Measurements from ENCODE around the gene NPR2. TPM values are rescaled to one million over a fixed set of nuclear protein-coding genes. Genes with fewer than 3 reads are reported as not detected.

The NPR2 gene
- total RNA-seq, 1 experiment from 2014 or later: 40.5 TPM

DNA sequence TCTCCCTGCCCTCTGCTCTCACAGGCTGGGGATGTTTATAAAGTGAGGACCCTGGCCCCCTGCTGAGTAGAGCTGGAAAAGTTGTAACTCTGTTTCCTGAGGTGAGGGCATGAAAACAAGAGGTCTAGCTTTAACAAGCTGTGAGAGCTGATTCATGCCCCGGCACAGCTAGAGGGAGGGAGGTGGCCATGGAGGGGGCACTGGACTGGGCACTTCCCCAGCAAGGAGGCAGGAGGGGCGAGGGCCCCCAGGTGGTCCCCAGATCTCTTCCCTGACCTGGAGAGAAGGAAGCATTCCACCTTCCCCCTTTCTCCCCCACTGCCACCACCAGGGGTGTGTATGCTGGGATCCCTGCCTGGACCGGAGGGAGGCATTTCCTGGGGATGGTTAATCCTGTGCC is 37.1 kb upstream of the NPR2 start, which contains the start of gene MSMP:
Gene MSMP, minus strand, starts transcription at position 13 of the 400 bp plus-strand sequence. CDS start 147 bp downstream, outside the sequence.
- Histone ChIP-seq H3K4me3 (ENCODE audit: low read depth, low read length) (no peak within 1 kb of the TSS), H3K4me1 (peaks cover 10% of the 10 kb centered on the region; the same call in 1 of the 2 replicates), H3K27me3 (replicated peaks; ENCODE audit: control insufficient read depth, insufficient read depth, low read length) (no peaks in the 10 kb centered on the region), H3K9me3 (no peaks in the 10 kb centered on the region), H3K36me3 (ENCODE audit: control insufficient read depth, insufficient read depth, low read length) (0 out of 2 replicates have a peak, but pooled peaks cover 4% of the 10 kb centered on the region)
- H3K4me1 Mint-ChIP-seq (ENCODE audit: low read depth, unreplicated experiment): peaks cover 14% of the 10 kb centered on the region
- no peak within 1 kb of the TSS for H3K4me3 Mint-ChIP-seq (ENCODE audit: unreplicated experiment)
- no peaks in the 10 kb centered on the region for H3K9me3 Mint-ChIP-seq (ENCODE audit: unreplicated experiment)
- H3K27me3 Mint-ChIP-seq (ENCODE audit: insufficient read depth, unreplicated experiment): no peaks in the 10 kb centered on the region
- peaks cover 24% of the 10 kb centered on the region for H3K36me3 Mint-ChIP-seq (ENCODE audit: insufficient read depth, unreplicated experiment)
- ChIA-PET CTCF (interaction anchor here (1.1 kb wide), 1 partner anchor 18 kb away, joined by 4 read pairs; no protein-coding TSS in a partner anchor), POLR2A (interaction anchor here (0.6 kb wide), 1 partner anchor 27 kb away, joined by 3 read pairs; no protein-coding TSS in a partner anchor)
- TF ChIP-seq CTCF (IDR thresholded peaks at IDR 0.05; ENCODE audit: insufficient read depth in 1 of 2, low read depth in 1 of 2, low read length in 1 of 2, severe bottlenecking in 1 of 2, unreplicated experiment in 1 of 2): no peak
- no TSS peak for BruUV-seq (replicated peaks)
- no peak for DNase-seq
- intact Hi-C loops (cut with micrococcal nuclease; ENCODE audit: unreplicated experiment): no loop called here
- no peak within 1 kb of the TSS for H3K27ac Mint-ChIP-seq (ENCODE audit: unreplicated experiment)

- H3K4me1 Mint-ChIP-seq (ENCODE audit: low read depth, unreplicated experiment): peaks cover 15% of the 10 kb centered on the region
- no peak overlapping the region for H3K4me3 ChIP-seq (ENCODE audit: low read depth, low read length)
- H3K9me3 ChIP-seq: no peaks in the 10 kb centered on the region
- no peak for DNase-seq
- H3K36me3 ChIP-seq (ENCODE audit: control insufficient read depth, insufficient read depth, low read length): 0 out of 2 replicates have a peak, but pooled peaks cover 4% of the 10 kb centered on the region
- no peak overlapping the region for H3K27ac Mint-ChIP-seq (ENCODE audit: unreplicated experiment)
- intact Hi-C loops (cut with micrococcal nuclease; ENCODE audit: unreplicated experiment): no loop called here
- ChIA-PET POLR2A (interaction anchor here (0.6 kb wide), 1 partner anchor 28 kb away, joined by 3 read pairs; no protein-coding TSS in a partner anchor), CTCF (no interaction called here)
- no peak overlapping the region for H3K4me3 Mint-ChIP-seq (ENCODE audit: unreplicated experiment)
- no TSS peak for BruUV-seq (replicated peaks)
- peaks cover 9% of the 10 kb centered on the region; the same call in 1 of the 2 replicates for H3K4me1 ChIP-seq
- H3K27me3 Mint-ChIP-seq (ENCODE audit: insufficient read depth, unreplicated experiment): no peaks in the 10 kb centered on the region
- H3K27me3 ChIP-seq (replicated peaks; ENCODE audit: control insufficient read depth, insufficient read depth, low read length): no peaks in the 10 kb centered on the region
- TF ChIP-seq CTCF (IDR thresholded peaks at IDR 0.05; ENCODE audit: insufficient read depth in 1 of 2, low read depth in 1 of 2, low read length in 1 of 2, severe bottlenecking in 1 of 2, unreplicated experiment in 1 of 2): no peak
- no peaks in the 10 kb centered on the region for H3K9me3 Mint-ChIP-seq (ENCODE audit: unreplicated experiment)
- H3K36me3 Mint-ChIP-seq (ENCODE audit: insufficient read depth, unreplicated experiment): peaks cover 24% of the 10 kb centered on the region
These were observed 36.3 kb upstream of the NPR2 start for GRCh38 chr9:35755071-35755470.

- Mint-ChIP-seq H3K9me3 (ENCODE audit: unreplicated experiment) (no peaks in the 10 kb centered on the region), H3K4me3 (ENCODE audit: unreplicated experiment) (peak overlapping the region; percentile 80), H3K27ac (ENCODE audit: unreplicated experiment) (peak overlapping the region; percentile 81), H3K27me3 (ENCODE audit: insufficient read depth, unreplicated experiment) (no peaks in the 10 kb centered on the region), H3K36me3 (ENCODE audit: insufficient read depth, unreplicated experiment) (peaks cover 24% of the 10 kb centered on the region), H3K4me1 (ENCODE audit: low read depth, unreplicated experiment) (peaks cover 14% of the 10 kb centered on the region)
- no TSS peak for BruUV-seq (replicated peaks)
- Histone ChIP-seq H3K36me3 (ENCODE audit: control insufficient read depth, insufficient read depth, low read length) (no peaks in the 10 kb centered on the region), H3K9me3 (no peaks in the 10 kb centered on the region), H3K4me1 (peaks cover 5% of the 10 kb centered on the region; the same call in 1 of the 2 replicates), H3K4me3 (ENCODE audit: low read depth, low read length) (peak overlapping the region; percentile 59), H3K27me3 (replicated peaks; ENCODE audit: control insufficient read depth, insufficient read depth, low read length) (no peaks in the 10 kb centered on the region)
- CTCF ChIA-PET: interaction anchor here (0.6 to 1.5 kb wide), 9 partner anchors 11 to 840 kb away, joined by 3 to 10 read pairs (median 4); partner anchors contain the start of genes CREB3, HINT2 and TLN1
- TF ChIP-seq CTCF (IDR thresholded peaks at IDR 0.05; ENCODE audit: insufficient read depth in 1 of 2, low read depth in 1 of 2, low read length in 1 of 2, severe bottlenecking in 1 of 2, unreplicated experiment in 1 of 2): peak; percentile 56 to 76
- POLR2A ChIA-PET: interaction anchor here (0.6 to 2.0 kb wide), 3 partner anchors 10 to 250 kb away, joined by 3 to 5 read pairs (median 5); no protein-coding TSS in a partner anchor
- intact Hi-C loops (cut with micrococcal nuclease; ENCODE audit: unreplicated experiment): loop anchor here (1.0 kb wide), 1 partner anchor 20 kb away; no protein-coding TSS in a partner anchor
- peak; percentile 72 to 77 for DNase-seq
These were observed 34.8 kb upstream of the NPR2 start for GRCh38 chr9:35756275-35757225.

Measured in Caco-2 (cell line).